ENCODE data around the gene SYF2.
"Not testable (repeated sequence)": the region's sequence is repeated elsewhere in the genome, so short reads cannot be mapped to it uniquely, and the experiment has no call there.

SYF2 gene

DNA sequence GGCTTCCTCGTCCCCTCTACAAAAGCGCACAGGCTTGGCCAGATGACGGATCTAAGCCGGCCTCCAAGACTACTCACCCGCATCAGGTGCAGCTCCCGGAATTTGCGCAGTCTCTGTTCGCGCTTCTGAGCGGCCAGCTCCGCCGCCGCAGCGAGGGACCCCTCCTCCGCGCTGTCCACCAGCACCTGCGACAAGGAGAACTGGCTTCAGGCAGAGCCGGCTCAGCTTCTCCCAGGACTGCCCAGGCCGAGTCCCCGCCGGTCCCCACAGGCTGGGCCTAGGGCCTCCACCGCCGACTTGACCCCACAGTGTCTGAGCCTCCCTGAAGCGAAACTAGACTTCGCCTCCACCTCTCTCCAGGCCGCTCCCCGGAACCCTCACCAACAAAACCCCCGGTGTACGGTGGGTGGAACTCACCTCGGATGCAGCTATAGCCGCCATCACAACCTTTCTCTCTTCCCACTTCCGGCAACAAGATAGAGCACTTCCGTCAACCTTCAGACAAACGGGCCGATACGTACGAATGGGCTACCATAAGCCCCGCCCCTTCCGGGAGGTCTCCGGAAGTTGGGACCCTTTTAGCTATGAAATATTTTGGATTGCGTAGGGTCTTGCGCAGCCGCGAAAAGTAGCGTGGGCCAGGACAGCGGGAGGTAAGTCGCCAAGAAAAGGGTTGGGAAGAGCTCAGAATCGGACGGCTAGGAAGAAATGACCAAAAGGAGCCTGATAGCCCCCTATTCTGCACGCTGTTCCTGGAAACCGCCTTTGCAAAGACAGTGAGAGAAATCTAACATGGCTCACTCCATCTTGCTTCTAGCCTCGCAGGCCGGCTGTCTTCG, at the start of gene SYF2:
TSS of gene SYF2 (minus strand) at position 476 of the 839 bp plus-strand sequence. CDS start at position 441, 35 bp downstream.
- DNase-seq (ENCODE audit: low read depth): peak; percentile 74
- H3K4me3 ChIP-seq (ENCODE audit: control insufficient read depth, low read depth, low read length): peak within 1 kb of the TSS; percentile 87
- TF ChIP-seq CTCF (IDR thresholded peaks at IDR 0.05; ENCODE audit: control insufficient read depth, insufficient read depth, low read depth, low read length, missing control alignments): no peak

GRCh38 chr1:25279693-25280111, 47.4 kb upstream of the SYF2 start:
- DNase-seq (ENCODE audit: low read depth); H3K4me3 ChIP-seq (ENCODE audit: control insufficient read depth, low read depth, low read length): not testable (repeated sequence)

GRCh38 chr1:25278790-25279189, 46.5 kb upstream of the SYF2 start:
- not testable (repeated sequence) for H3K4me3 ChIP-seq (ENCODE audit: control insufficient read depth, low read depth, low read length)

DNA sequence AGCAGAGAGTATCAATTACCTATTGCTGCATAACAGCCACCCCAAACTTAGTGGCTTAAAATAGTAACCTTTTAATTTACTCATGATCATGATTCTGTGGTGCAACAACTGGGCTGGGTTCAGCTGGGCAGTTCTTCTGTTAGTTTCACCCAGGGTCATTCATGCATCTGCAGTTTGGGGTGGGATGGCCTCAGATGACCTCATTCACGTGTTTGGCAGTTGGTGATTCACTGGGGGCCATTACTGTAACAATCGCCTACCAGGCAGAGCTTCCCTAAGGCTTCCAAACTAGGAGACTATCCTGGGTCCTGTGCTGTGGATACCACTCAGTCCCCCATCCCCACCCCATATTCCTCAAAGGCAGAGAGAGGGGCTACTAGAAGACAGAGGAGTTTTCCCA, 46.1 kb upstream of the SYF2 start:
- DNase-seq (ENCODE audit: low read depth): not testable (repeated sequence)

More at GRCh38 chr1:25278790-25279189, 46.5 kb upstream of the SYF2 start:
- not testable (repeated sequence) for DNase-seq (ENCODE audit: low read depth)

GRCh38 chr1:25277295-25277694, 45.0 kb upstream of the SYF2 start:
- DNase-seq (ENCODE audit: low read depth); H3K4me3 ChIP-seq (ENCODE audit: control insufficient read depth, low read depth, low read length): not testable (repeated sequence)

More for the DNA sequence above, 46.1 kb upstream of the SYF2 start:
- H3K4me3 ChIP-seq (ENCODE audit: control insufficient read depth, low read depth, low read length): not testable (repeated sequence)

DNA sequence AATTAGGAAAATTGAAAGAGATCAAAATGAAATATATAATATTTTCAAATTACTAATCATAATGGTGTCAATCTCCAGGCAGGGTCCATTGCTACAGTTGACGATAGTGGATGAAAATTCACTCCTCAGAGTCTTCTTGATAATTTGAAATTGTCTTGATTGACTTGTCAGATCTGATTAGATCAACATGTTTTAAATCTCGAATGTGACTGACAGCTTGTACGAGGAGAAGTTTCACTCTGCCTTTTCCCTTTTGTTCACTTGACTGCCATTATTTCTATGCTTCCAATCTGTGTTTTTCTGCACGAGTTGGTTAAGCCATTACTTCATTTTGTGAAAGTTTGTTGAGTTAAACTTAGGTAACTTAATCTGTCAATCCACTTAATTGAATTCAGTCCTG, 43.3 kb upstream of the SYF2 start:
- not testable (repeated sequence) for DNase-seq (ENCODE audit: low read depth); H3K4me3 ChIP-seq (ENCODE audit: control insufficient read depth, low read depth, low read length)

GRCh38 chr1:25272238-25272637, 39.9 kb upstream of the SYF2 start, which contains the start of gene RHD:
TSS of gene RHD (plus strand) at chr1:25272509. CDS start at chr1:25272548, 39 bp downstream.
- H3K4me3 ChIP-seq (ENCODE audit: control insufficient read depth, low read depth, low read length); DNase-seq (ENCODE audit: low read depth): not testable (repeated sequence)

DNA sequence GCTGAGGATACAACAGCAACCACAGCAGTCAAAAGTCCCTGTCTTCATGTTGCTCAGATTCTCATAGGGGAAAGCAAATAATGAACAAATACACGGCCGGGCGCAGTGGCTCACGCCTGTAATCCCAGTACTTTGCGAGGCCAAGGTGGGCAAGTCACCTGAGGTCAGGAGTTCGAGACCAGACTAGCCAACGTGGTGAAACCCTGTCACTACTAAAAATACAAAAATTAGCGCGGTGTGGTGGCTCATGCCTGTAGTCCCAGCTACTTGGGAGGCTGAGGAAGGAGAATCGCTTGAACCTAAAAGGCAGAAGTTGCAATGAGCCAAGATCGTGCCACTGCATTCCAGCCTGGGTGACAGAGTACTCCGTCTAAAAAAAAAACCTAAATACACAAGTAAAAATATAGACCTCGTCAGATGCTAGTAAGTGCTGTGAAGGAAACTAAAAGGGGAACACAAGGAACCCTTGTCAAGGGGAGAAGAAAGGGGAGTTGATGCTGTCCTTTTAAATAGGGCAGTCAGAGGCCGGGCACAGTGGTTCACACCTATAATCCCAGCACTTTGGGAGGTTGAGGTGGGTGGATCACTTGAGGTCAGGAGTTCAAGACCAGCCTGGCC, 36.0 kb upstream of the SYF2 start:
- not testable (repeated sequence) for DNase-seq (ENCODE audit: low read depth); H3K4me3 ChIP-seq (ENCODE audit: control insufficient read depth, low read depth, low read length)

GRCh38 chr1:25267288-25268142, 35.2 kb upstream of the SYF2 start:
- not testable (repeated sequence) for DNase-seq (ENCODE audit: low read depth)
- H3K4me3 ChIP-seq (ENCODE audit: control insufficient read depth, low read depth, low read length): peak overlapping the region; percentile 54

GRCh38 chr1:25266554-25267287, 34.4 kb upstream of the SYF2 start:
- DNase-seq (ENCODE audit: low read depth): not testable (repeated sequence)
- H3K4me3 ChIP-seq (ENCODE audit: control insufficient read depth, low read depth, low read length): peak overlapping the region; percentile 42

- not testable (repeated sequence) for H3K4me3 ChIP-seq (ENCODE audit: control insufficient read depth, low read depth, low read length); DNase-seq (ENCODE audit: low read depth)
Observed at GRCh38 chr1:25260336-25260735, 28.0 kb upstream of the SYF2 start.

All from AG09309 (cell line).